GM12892 (cell line): ENCODE data around the gene CENPU.

Experiments used
- POLR2A ChIP-seq: IDR thresholded peaks from 2 replicates; pipeline ENCODE4 v1.6.1; 2011; ENCODE audit warnings: low read depth, low read length, control low read depth
- POLR2AphosphoS5 ChIP-seq: IDR thresholded peaks from 2 replicates; pipeline ENCODE4 v1.6.1; 2011; ENCODE audit warnings: low read depth, low read length, control low read depth

DNA sequence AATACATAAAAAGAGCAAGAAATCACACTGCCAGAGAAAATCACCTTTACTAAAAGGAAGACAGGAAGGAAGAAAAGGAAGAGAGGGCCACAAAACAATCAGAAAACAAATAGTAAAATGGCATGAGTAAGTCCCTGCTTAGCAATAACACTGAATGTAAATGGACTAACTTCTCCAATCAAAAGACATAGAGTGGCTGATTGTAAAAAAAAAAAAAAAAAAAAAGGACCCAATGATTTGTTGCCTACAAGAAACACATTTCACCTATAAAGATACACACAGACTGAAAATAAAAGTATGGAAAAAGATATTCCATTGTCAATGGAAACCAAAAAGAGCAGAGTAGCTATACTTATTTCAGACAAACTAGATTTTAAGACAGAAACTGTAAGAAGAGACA is 12.6 kb downstream of the CENPU start:
- TF ChIP-seq POLR2AphosphoS5 (no peak), POLR2A (no peak)
